ENCODE measurements around the gene LRRC57. TPM values are rescaled to one million over a fixed set of nuclear protein-coding genes. Genes with fewer than 3 reads are reported as not detected.

Gene LRRC57
- total RNA-seq, 2 experiments from 2014 or later: 17.0 to 19.1 TPM

Other genes with a start within 250 kb of the LRRC57 start
- gene CAPN3, start 189.3 kb downstream of the LRRC57 start, total RNA-seq: 1 to 10 TPM; 1.4 to 1.8 TPM
- 10 to 100 TPM; 53.1 to 55.8 TPM for gene ZNF106, start 57.7 kb downstream of the LRRC57 start, total RNA-seq
- gene SNAP23, start 53.2 kb downstream of the LRRC57 start, total RNA-seq: 10 to 100 TPM; 37.6 to 42.3 TPM
- 10 to 100 TPM; 54.0 to 55.1 TPM for gene HAUS2, start within 50 bp of the LRRC57 start, total RNA-seq
- 1 to 10 TPM; 4.2 to 4.4 TPM for gene STARD9, start 26.8 kb upstream of the LRRC57 start, total RNA-seq
- 10 to 100 TPM; 14.3 to 17.9 TPM for gene CDAN1, start 188.3 kb upstream of the LRRC57 start, total RNA-seq

Measured in activated naive CD8-positive, alpha-beta T cell treated with anti-CD3 and anti-CD28 coated beads for 36 hours (primary cell).